ENCODE data around the gene GPR39.

- TF ChIP-seq CTCF (IDR thresholded peaks at IDR 0.05): peak; percentile 34 to 50 (median 34)
- TF ChIP-seq POLR2A (IDR thresholded peaks at IDR 0.05; ENCODE audit: low read depth): no peak
- TF ChIP-seq POLR2AphosphoS5 (IDR thresholded peaks at IDR 0.05): no peak
These were observed 32.2 kb downstream of the GPR39 start for GRCh38 chr2:132448771-132449170.

All from esophagus muscularis mucosa (tissue), 3 donors.